Adipocyte (in vitro differentiated cells): Measurements from ENCODE around the gene LHX6.

ENCODE experiments used
- DNase-seq: peaks from one replicate; pipeline ENCODE4 v3.0.0-alpha.2; 2015; ENCODE audit warnings: low read depth
- H3K27me3 ChIP-seq: replicated peaks from 2 replicates; pipeline ENCODE4 v1.7.0; 2013; ENCODE audit warnings: mild to moderate bottlenecking, low read length, moderate library complexity; ENCODE audit not compliant: control insufficient read depth, insufficient read depth
- H3K36me3 ChIP-seq: 2 replicates; pipeline ENCODE4 v1.7.0; 2013; ENCODE audit warnings: low read length, mild to moderate bottlenecking, moderate library complexity; ENCODE audit not compliant: control insufficient read depth, insufficient read depth, severe bottlenecking
- H3K4me1 ChIP-seq: 2 replicates; pipeline ENCODE4 v1.7.0; 2013; ENCODE audit warnings: mild to moderate bottlenecking, low read length, moderate library complexity; ENCODE audit not compliant: control insufficient read depth, insufficient read depth
- H3K4me3 ChIP-seq: 2 replicates; pipeline ENCODE4 v1.7.0; 2013; ENCODE audit warnings: mild to moderate bottlenecking, low read length, moderate library complexity
- H3K9ac ChIP-seq: 2 replicates; pipeline ENCODE4 v1.7.0; 2013; ENCODE audit warnings: mild to moderate bottlenecking, low read length, moderate library complexity
- H3K9me3 ChIP-seq: 2 replicates; pipeline ENCODE4 v1.7.0; 2013; ENCODE audit warnings: mild to moderate bottlenecking, low read length, moderate library complexity; ENCODE audit not compliant: control insufficient read depth

Gene LHX6

DNA sequence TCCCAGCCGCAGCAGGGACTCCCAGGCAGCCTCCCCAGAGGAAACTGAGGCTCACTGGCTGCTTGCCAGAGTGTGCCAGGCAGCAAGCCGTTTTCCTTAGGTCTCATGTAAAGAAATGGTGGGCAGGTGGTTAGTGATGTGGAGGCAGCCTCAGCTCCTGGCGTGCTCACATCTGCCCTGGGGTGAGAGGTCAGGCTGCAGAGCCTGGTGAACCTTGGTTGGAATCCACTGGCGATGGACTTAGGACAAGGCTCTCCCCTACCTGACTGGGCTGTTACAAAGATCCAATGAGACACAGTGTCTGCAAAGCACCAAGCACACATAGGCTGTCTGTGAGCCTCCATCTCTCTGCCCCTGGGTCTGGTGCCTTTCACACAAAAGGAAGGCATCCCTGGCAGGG, 30.9 kb downstream of the LHX6 start:
- Histone ChIP-seq H3K4me3 (no peak overlapping the region), H3K9ac (no peak overlapping the region), H3K27me3 (peaks cover 17% of the 10 kb centered on the region), H3K9me3 (no peaks in the 10 kb centered on the region), H3K4me1 (peaks cover 14% of the 10 kb centered on the region), H3K36me3 (no peaks in the 10 kb centered on the region)
- DNase-seq = no peak

DNA sequence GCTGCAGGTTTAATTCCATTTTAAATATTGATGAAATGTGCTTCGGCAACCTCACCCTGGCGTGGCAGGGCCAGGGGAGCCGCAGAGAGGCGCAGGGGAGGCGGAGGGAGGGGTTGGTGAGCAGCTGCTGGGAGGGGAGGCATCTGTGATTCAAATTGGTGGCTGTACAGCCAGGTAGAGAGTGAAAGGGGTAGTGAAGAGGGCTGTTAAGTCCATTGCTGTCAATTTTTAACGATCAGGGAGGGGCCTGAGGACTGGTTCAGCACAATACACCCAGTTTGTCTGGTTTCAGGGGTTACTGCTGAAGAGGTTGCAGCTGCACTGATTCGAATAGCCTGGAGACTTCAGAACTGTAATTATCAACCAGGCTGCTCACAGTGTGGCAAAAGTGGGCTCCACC, 31.3 kb downstream of the LHX6 start:
- Histone ChIP-seq H3K4me3 (no peak overlapping the region), H3K9ac (no peak overlapping the region), H3K9me3 (no peaks in the 10 kb centered on the region), H3K4me1 (peaks cover 14% of the 10 kb centered on the region), H3K27me3 (peaks cover 17% of the 10 kb centered on the region), H3K36me3 (no peaks in the 10 kb centered on the region)
- DNase-seq = no peak

DNA sequence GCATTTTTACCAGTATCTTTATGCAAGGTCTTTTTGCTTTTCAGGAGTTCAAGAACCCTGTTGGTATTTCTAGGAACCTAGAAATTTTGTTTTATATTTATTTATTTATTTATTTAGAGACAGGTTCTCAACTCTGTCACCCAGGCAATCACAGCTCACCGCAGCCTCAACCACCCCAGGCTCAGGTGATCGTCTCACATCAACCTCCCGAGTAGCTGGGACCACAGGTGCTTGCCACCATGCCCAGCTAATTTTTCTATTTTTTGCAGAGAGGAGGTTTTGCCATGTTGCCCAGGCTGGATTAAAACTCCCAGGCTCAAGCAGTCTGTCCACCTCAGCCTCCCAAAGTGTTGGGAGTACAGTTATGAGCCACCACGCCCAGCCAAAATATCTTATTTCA, 32.9 kb downstream of the LHX6 start:
- Histone ChIP-seq H3K4me1 (peaks cover under 1% of the 10 kb centered on the region), H3K9me3 (no peaks in the 10 kb centered on the region), H3K4me3 (no peak overlapping the region), H3K27me3 (peaks cover 17% of the 10 kb centered on the region), H3K36me3 (no peaks in the 10 kb centered on the region), H3K9ac (no peak overlapping the region)
- no peak for DNase-seq

DNA sequence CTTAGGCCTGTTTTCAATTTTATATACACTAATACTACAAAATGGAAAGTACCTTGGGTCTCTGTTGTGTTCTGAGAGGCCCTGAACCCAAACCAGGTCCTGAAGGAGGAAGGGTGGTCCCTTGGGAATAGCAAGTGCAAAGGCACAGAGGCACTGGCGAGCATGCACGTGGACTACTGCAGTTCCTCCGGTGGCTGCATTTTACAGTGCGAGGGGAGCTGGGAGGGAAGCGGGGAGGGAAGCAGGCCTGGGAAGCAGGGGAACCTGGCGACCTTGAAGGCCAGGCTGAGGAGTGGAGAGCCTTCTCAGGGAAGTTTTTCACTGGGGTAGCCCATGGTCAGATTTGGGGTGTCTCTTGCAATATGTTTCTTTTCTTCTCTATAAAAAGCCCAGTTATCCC, 35.1 kb downstream of the LHX6 start:
- Histone ChIP-seq H3K4me3 (no peak overlapping the region), H3K9me3 (no peaks in the 10 kb centered on the region), H3K27me3 (peaks cover 17% of the 10 kb centered on the region), H3K9ac (no peak overlapping the region), H3K36me3 (no peaks in the 10 kb centered on the region), H3K4me1 (no peaks in the 10 kb centered on the region)
- DNase-seq = no peak

DNA sequence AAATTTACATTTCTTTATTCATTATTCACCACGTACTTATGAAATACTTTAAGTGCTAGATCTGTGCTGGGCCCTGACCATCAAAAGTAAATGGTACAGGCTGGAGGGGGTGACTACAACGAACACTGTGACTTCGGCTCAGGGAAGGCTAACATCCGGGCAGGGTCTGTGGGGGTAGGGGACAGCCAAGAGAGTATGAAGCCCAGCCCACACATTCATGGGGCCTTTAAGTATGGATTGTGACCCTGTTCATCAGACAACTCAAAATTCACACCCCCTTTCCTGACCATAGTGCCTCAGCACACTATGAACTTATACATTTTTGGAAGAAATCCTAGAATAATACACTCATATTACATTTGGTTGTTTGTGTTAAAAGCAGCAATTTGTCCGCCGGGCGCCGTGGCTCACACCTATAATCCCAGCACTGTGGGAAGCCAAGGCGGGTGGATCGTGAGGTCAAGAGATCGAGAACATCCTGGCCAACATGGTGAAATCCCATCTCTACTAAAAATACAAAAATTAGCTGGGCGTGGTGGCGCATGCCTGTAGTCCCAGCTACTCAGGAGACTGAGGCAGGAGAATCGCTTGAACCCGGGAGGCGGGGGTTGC, 35.7 kb downstream of the LHX6 start:
- Histone ChIP-seq H3K4me3 (no peak overlapping the region), H3K36me3 (no peaks in the 10 kb centered on the region), H3K4me1 (no peaks in the 10 kb centered on the region), H3K9ac (no peak overlapping the region), H3K27me3 (peaks cover 12% of the 10 kb centered on the region), H3K9me3 (no peaks in the 10 kb centered on the region)
- no peak for DNase-seq

DNA sequence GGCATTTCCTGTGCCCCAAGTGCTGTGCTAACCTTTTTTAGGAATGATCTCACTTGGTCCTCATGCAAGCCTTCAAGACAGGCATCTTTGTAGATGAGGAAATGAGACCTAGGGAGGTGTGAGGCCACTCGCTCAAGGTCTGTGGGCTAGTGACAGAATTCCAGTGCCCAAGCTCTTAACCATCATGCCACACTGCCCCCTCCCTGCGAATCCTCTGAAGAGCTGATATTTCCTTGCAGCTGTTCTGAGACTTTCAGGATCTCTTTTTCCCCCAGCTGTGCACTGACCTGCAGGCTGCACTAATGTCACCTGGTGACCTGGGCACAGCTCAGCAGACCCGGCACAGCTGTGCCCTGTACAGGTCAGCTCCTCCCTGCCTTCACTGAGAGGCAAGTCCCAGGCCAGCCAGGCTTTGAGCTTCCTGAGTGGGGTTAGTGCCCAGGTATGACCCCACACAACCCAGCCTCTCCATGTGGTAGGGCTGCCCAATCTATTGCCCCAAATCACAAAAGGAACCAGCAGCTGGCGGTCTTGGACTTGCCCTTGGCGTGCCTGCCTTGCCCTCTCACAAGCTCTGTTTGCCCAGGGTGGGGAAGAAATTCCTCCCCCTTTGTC, 36.4 kb downstream of the LHX6 start:
- Histone ChIP-seq H3K4me1 (no peaks in the 10 kb centered on the region), H3K9ac (no peak overlapping the region), H3K27me3 (peaks cover 6% of the 10 kb centered on the region), H3K4me3 (no peak overlapping the region), H3K36me3 (no peaks in the 10 kb centered on the region), H3K9me3 (no peaks in the 10 kb centered on the region)
- no peak for DNase-seq

DNA sequence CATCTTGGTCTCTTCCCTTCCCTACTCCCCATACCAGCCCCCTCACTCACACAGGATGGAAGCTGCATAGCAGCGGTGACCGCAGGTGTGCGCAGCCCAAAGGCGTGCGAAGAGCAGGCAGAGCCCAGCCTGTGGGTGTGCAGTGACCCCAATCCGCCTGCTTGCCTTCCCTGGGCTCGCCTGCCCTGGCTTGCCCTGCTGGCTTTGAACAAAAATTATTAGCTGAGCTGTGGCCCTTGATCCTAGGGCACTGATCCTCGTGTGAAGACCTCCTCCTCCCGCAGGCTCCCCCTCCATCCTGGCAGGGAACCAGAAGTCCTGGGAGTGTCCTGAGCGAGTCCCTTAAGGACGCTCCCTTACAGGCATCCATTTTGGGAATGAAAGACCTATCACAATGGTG, 37.2 kb downstream of the LHX6 start:
- H3K27me3 ChIP-seq = no peaks in the 10 kb centered on the region
- H3K4me3 ChIP-seq = no peak overlapping the region
- no peaks in the 10 kb centered on the region for H3K9me3 ChIP-seq
- no peak overlapping the region for H3K9ac ChIP-seq
- no peaks in the 10 kb centered on the region for H3K4me1 ChIP-seq
- DNase-seq = no peak
- H3K36me3 ChIP-seq = no peaks in the 10 kb centered on the region

DNA sequence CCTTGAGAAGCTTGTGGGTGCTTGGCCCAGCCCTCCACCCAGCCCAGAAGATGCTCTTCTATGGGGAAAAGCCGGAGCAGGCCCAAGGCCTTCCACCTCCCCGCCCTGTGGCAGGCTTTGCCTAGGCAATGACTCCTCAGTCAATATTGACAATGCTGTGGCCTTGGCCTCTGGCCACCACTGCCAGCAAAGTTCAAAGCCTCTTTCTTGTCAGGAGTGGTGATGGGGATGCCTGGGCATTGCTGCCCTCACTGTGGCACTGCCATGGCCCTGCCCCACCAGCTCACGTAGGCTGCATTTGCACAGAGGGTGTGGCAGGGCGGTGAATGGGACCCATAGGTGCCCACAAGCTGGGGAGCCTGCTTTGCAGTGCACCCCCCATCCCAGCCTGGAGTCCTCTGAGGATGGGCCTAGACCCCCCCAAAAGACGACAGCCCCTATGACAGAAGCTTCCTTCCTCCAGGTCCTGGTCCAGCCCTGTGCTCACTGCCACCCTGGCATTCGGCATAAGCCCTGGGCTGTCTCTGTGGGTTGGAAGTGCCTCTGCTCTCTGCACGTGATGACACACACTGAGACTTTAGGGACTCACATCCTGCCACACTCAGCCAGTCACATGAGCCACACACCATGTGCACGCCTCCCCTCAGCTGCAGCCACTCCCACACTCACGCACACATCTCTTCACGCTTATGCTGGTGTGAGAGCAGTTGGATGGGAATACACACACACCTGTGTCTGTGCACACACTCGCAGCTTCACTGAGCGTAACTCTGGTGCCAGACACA, 38.0 kb downstream of the LHX6 start:
- no peak overlapping the region for H3K4me3 ChIP-seq
- H3K9me3 ChIP-seq = no peaks in the 10 kb centered on the region
- H3K36me3 ChIP-seq = no peaks in the 10 kb centered on the region
- H3K4me1 ChIP-seq = no peaks in the 10 kb centered on the region
- H3K9ac ChIP-seq = no peak overlapping the region
- H3K27me3 ChIP-seq = peaks cover under 1% of the 10 kb centered on the region
- no peak for DNase-seq

DNA sequence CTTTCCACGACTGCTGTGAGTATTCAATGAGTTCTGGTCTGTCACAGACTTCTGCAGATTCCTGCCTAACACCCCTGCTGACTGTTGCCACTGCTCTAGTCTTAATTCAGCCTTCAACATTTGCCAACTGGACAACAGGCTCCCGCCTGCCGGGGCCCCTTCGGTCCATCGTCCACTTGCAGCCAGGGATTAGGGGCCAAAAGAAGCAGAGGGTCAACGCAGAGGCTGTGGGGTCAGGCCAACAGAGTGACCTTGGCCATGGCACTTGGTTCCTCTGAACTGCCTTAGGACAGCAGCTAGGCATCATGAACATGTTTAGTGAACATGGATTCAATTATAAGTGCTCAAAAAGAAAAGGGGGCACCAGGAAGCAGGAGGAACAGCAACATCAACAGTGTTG, 40.4 kb downstream of the LHX6 start:
- no peaks in the 10 kb centered on the region for H3K9me3 ChIP-seq
- H3K9ac ChIP-seq = no peak overlapping the region
- no peak overlapping the region for H3K4me3 ChIP-seq
- no peak for DNase-seq
- H3K36me3 ChIP-seq = no peaks in the 10 kb centered on the region
- H3K27me3 ChIP-seq = peaks cover 18% of the 10 kb centered on the region
- no peaks in the 10 kb centered on the region for H3K4me1 ChIP-seq

DNA sequence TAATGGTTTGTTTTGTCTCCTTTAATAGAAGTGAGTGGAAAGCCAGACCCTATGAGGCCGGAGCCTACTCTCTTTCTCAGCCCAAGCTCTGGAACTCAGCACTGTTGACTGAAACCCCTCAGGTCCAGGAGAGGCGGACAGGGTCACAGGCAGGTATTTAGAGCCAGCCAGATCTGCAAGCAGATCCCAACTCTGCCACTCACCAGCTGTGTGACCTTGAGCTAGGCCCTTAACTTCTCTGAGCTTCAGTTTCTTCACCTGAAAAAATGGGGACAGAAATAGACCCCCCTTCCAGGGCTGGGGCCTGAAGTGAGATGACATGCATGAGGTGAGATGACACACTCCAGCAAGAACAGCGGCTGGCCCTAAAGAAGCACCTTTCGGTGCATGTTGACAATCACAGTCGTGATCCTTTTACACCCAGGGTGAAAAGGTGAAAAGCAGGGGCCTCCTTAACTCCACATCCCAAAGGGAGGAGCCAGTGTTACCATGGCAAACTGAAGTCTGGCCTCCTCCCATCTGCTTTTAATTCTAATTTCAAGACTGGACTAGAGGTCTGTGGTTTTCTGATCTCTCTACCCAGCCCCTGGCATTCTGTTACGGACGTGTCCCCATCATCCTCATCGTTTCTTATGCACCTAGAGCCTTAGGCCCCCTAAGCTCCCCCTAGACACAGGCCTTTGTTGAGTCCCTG, 41.8 kb downstream of the LHX6 start:
- H3K4me3 ChIP-seq = no peak overlapping the region
- no peaks in the 10 kb centered on the region for H3K9me3 ChIP-seq
- DNase-seq = no peak
- H3K9ac ChIP-seq = no peak overlapping the region
- no peaks in the 10 kb centered on the region for H3K4me1 ChIP-seq
- no peaks in the 10 kb centered on the region for H3K36me3 ChIP-seq
- H3K27me3 ChIP-seq = peaks cover 30% of the 10 kb centered on the region

DNA sequence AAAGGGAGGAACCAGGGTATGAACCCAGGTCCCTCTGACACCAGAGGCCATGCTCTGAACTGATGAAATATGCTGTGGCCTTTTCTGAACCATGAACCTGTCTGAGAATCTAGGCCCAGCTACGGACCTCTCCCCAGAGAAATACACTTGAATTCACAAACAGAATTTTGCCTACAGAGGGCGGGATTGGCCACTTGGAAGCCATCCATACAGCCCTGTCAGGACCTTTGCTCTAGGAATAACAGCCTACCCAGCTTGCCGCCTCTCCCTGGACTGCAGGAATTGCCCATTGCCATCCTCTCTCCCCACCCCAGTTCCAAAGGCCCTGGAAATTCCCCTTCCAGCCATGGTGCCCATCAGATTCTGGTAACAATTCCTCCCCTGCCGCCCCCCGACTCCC, 42.5 kb downstream of the LHX6 start:
- Histone ChIP-seq H3K9me3 (no peaks in the 10 kb centered on the region), H3K27me3 (peaks cover 32% of the 10 kb centered on the region), H3K4me1 (no peaks in the 10 kb centered on the region), H3K4me3 (no peak overlapping the region), H3K9ac (no peak overlapping the region), H3K36me3 (no peaks in the 10 kb centered on the region)
- DNase-seq = no peak
